ENCODE results near the gene AIG1. TPM values are rescaled to one million over a fixed set of nuclear protein-coding genes. Genes with fewer than 3 reads are reported as not detected.

AIG1 gene
- total RNA-seq, 2 donors from 2014 or later, result 11.9 to 13.5 TPM

GRCh38 chr6:143187238-143187923, 126.7 kb downstream of the AIG1 start:
- H3K4me1 ChIP-seq, result no peaks in the 10 kb centered on the region
- H3K27ac ChIP-seq, result no peak overlapping the region
- H3K36me3 ChIP-seq (replicated peaks in 1 of 2; ENCODE audit: insufficient read depth in 1 of 2, low read depth in 2 of 2), result no peaks in the 10 kb centered on the region
- 68 to 83% methylated on average over 8 of the region's 8 CpGs for WGBS, 2 donors
- no peaks in the 10 kb centered on the region for H3K9me3 ChIP-seq
- H3K27me3 ChIP-seq, result no peaks in the 10 kb centered on the region
- H3K4me3 ChIP-seq, result no peak overlapping the region
- DNase-seq, result peak in 1 of 4 donors; percentile 5
- intact Hi-C loops (cut with DNase I), result no loop called here
- TF ChIP-seq CTCF (IDR thresholded peaks at IDR 0.05) (no peak), POLR2A (IDR thresholded peaks at IDR 0.05) (no peak)
- ATAC-seq, result no peak

DNA sequence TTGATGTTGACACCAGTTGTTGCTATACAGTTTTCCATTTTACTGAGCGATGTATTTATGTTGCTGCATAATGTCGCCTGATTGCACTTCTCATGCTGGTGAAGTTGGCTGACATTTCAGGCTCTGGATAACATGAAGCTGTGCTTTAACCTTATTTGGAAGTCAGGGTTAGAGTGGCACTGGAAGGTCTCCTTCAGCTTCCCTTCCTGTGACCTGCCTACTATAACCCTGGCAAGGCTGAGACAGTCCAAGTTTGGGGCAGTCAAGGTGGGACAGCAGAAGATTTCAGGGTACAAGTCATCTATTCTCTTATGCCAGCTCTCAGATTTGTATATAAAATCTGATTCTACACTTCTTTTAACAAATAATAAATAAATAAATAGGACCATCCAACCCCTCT, 127.6 kb downstream of the AIG1 start:
- Histone ChIP-seq H3K9me3 (no peaks in the 10 kb centered on the region), H3K36me3 (replicated peaks in 1 of 2; ENCODE audit: insufficient read depth in 1 of 2, low read depth in 2 of 2) (no peaks in the 10 kb centered on the region), H3K27ac (no peak overlapping the region), H3K4me1 (no peaks in the 10 kb centered on the region), H3K4me3 (no peak overlapping the region), H3K27me3 (no peaks in the 10 kb centered on the region)
- intact Hi-C loops (cut with DNase I), result no loop called here
- no peak for TF ChIP-seq CTCF (IDR thresholded peaks at IDR 0.05)
- TF ChIP-seq POLR2A (IDR thresholded peaks at IDR 0.05), result no peak
- DNase-seq, result no peak
- ATAC-seq, result no peak
- 94 to 97% methylated on average over 2 of the region's 2 CpGs for WGBS, 2 donors

GRCh38 chr6:143191361-143191760, 130.7 kb downstream of the AIG1 start:
- DNase-seq (no peak), ATAC-seq (no peak)
- intact Hi-C loops (cut with DNase I), result no loop called here
- H3K36me3 ChIP-seq (replicated peaks in 1 of 2; ENCODE audit: insufficient read depth in 1 of 2, low read depth in 2 of 2), result no peaks in the 10 kb centered on the region
- no peaks in the 10 kb centered on the region for H3K9me3 ChIP-seq
- H3K27me3 ChIP-seq, result no peaks in the 10 kb centered on the region
- no peak for TF ChIP-seq CTCF (IDR thresholded peaks at IDR 0.05)
- no peak overlapping the region for H3K27ac ChIP-seq
- H3K4me1 ChIP-seq, result no peaks in the 10 kb centered on the region
- H3K4me3 ChIP-seq, result no peak overlapping the region

DNA sequence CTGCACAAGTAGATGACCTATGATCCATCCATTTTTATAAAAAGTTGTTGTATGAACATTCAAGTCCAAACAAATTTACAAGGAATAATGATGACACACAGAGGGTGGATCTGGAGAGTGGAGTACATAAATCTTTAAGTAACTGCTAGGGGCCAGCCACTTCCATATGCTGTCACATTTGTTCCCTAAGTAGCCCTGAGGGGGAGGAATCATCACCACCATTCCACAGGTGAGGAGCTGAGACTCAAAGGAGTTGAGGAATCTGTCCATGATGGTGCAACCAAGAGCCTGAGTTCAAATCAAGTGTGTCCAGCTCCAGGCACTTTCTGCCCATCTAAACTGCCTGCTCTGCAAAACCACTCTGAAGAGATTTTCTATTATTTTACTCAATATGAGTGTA, 132.1 kb downstream of the AIG1 start:
- Histone ChIP-seq H3K4me3 (no peak overlapping the region), H3K4me1 (no peaks in the 10 kb centered on the region), H3K9me3 (no peaks in the 10 kb centered on the region), H3K27me3 (no peaks in the 10 kb centered on the region), H3K36me3 (replicated peaks in 1 of 2; ENCODE audit: insufficient read depth in 1 of 2, low read depth in 2 of 2) (no peaks in the 10 kb centered on the region), H3K27ac (no peak overlapping the region)
- DNase-seq (no peak), ATAC-seq (no peak)
- intact Hi-C loops (cut with DNase I), result no loop called here
- TF ChIP-seq CTCF (IDR thresholded peaks at IDR 0.05), result no peak
- no peak for TF ChIP-seq POLR2A (IDR thresholded peaks at IDR 0.05)

DNA sequence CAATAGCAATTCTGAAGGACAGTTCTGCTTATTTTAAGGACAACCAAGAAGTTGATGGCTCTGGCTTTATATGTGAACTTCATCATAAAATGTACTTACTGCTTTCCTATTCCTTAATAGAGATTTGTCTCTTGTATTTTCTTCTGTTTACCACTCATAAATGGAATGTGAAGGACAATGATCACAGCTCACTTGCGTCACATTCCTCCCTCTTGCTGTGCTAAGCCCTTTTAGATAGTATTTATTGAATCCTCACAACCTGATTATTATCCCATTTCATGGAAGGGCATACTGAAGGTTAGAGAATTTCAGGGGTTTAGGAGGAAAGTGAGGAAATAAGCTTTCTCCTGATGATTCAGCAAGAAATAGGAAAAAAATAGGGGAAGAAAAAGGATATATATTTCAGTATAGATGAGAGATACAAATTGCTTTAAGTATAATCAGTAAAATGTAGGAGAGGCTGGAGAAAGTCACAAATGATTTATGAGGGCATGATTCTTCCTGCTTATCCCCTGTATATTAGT, 132.9 kb downstream of the AIG1 start:
- no peak overlapping the region for H3K27ac ChIP-seq
- H3K4me3 ChIP-seq, result no peak overlapping the region
- 92 to 98% methylated on average over 1 of the region's 1 CpG for WGBS, 2 donors
- H3K4me1 ChIP-seq, result no peaks in the 10 kb centered on the region
- no peaks in the 10 kb centered on the region for H3K9me3 ChIP-seq
- ATAC-seq (no peak), DNase-seq (no peak)
- TF ChIP-seq POLR2A (IDR thresholded peaks at IDR 0.05) (no peak), CTCF (IDR thresholded peaks at IDR 0.05) (no peak)
- H3K36me3 ChIP-seq (replicated peaks in 1 of 2; ENCODE audit: insufficient read depth in 1 of 2, low read depth in 2 of 2), result no peaks in the 10 kb centered on the region
- H3K27me3 ChIP-seq, result no peaks in the 10 kb centered on the region
- intact Hi-C loops (cut with DNase I), result no loop called here

Measured in body of pancreas (tissue), 4 donors.